OCI-LY7 (cell line): Measurements from ENCODE around the gene HNRNPR. TPM values are rescaled to one million over a fixed set of nuclear protein-coding genes. Genes with fewer than 3 reads are reported as not detected.

Experiments used
- BruUV-seq: library from RNA; stranded (reverse); fragments of 400-500 nt; replicated peaks from 2 replicates; lab custom pipeline; 2021; lab: Mats Ljungman, UMichigan
- CTCF ChIA-PET: fragments of 300-600 bp; sonication (Branson Sonifier 250); formaldehyde crosslinking; loops from one replicate; lab custom pipeline; 2022; ENCODE audit warnings: antibody characterized with exemption; ENCODE audit not compliant: unreplicated experiment; lab: Charles Lee
- POLR2A ChIA-PET: fragments of 300-600 bp; sonication (Branson Sonifier 250); formaldehyde crosslinking; loops from one replicate; lab custom pipeline; 2022; ENCODE audit warnings: antibody characterized with exemption; lab: Charles Lee
- DNase-seq: peaks from one replicate; pipeline ENCODE4 v3.0.0-alpha.2; 2015; ENCODE audit warnings: low spot score
- H2AFZ ChIP-seq: fragments of 200-600 bp; sonication (generic), shearing (Covaris generic); 2 replicates; pipeline ENCODE4 v1.6.1; 2014; ENCODE audit warnings: mild to moderate bottlenecking, antibody characterized with exemption, low read length, moderate library complexity
- H3K27ac ChIP-seq: fragments of 200-600 bp; sonication (generic); 2 replicates; pipeline ENCODE4 v1.5.1; 2014; ENCODE audit warnings: mixed run types, low read depth, mild to moderate bottlenecking, moderate library complexity, low read length, inconsistent platforms; ENCODE audit not compliant: poor library complexity, severe bottlenecking
- H3K36me3 ChIP-seq: fragments of 200-600 bp; sonication (generic); 2 replicates; pipeline ENCODE4 v1.6.1; 2014; ENCODE audit warnings: mild to moderate bottlenecking, antibody characterized with exemption, low read length, moderate library complexity, mixed read lengths; ENCODE audit not compliant: insufficient read depth
- H3K4me1 ChIP-seq: fragments of 200-600 bp; sonication (generic); 2 replicates; pipeline ENCODE4 v1.5.1; 2014; ENCODE audit warnings: mild to moderate bottlenecking, low read length; ENCODE audit not compliant: insufficient read depth, poor library complexity, severe bottlenecking
- H3K4me2 ChIP-seq: fragments of 200-600 bp; sonication (generic); 2 replicates; pipeline ENCODE4 v1.6.1; 2014; ENCODE audit warnings: mild to moderate bottlenecking, low read length
- H3K4me3 ChIP-seq: fragments of 200-600 bp; sonication (generic); 2 replicates; pipeline ENCODE4 v1.5.1; 2014; ENCODE audit warnings: mild to moderate bottlenecking, low read depth, low read length; ENCODE audit not compliant: poor library complexity, severe bottlenecking
- H3K79me2 ChIP-seq: fragments of 200-600 bp; sonication (generic); 2 replicates; pipeline ENCODE4 v1.6.1; 2016; ENCODE audit warnings: low read depth, mild to moderate bottlenecking, low read length, moderate library complexity, mixed read lengths; ENCODE audit not compliant: insufficient read depth
- H3K9me2 ChIP-seq: fragments of 200-600 bp; sonication (generic); 2 replicates; pipeline ENCODE4 v1.6.1; 2016; ENCODE audit warnings: mild to moderate bottlenecking, low read length, mixed read lengths; ENCODE audit not compliant: insufficient read depth
- H3K9me3 ChIP-seq: fragments of 200-600 bp; sonication (generic); 2 replicates; pipeline ENCODE4 v1.6.1; 2014; ENCODE audit warnings: mild to moderate bottlenecking, mixed run types, low read length, mixed read lengths
- H4K20me1 ChIP-seq: fragments of 200-600 bp; sonication (generic); 2 replicates; pipeline ENCODE4 v1.6.1; 2014; ENCODE audit warnings: mild to moderate bottlenecking, antibody characterized with exemption, low read length, moderate library complexity, mixed read lengths; ENCODE audit not compliant: insufficient read depth
- CTCF ChIP-seq: fragments of 200-600 bp; sonication (generic); conservative IDR thresholded peaks from 2 replicates; pipeline ENCODE4 v1.5.1; 2014; ENCODE audit warnings: mild to moderate bottlenecking, antibody characterized with exemption, low read length, moderate library complexity, mixed read lengths
- EZH2phosphoT487 ChIP-seq: fragments of 200-600 bp; sonication (generic); IDR thresholded peaks from 2 replicates; pipeline ENCODE4 v1.6.1; 2018; ENCODE audit warnings: low read depth, borderline replicate concordance, mild to moderate bottlenecking, mixed run types, antibody characterized with exemption, low read length, moderate library complexity, mixed read lengths
- intact Hi-C: fragments of 100-400 bp; cut with micrococcal nuclease; formaldehyde crosslinking; loops from one replicate; pipeline ENCODE4 v1.10.0; 2022; ENCODE audit not compliant: unreplicated experiment
- total RNA-seq, 2 experiments: library from RNA; depleted of rRNA in 1 of 2; stranded (reverse); fragments of >200 nt in 1 of 2; shearing (Covaris generic) in 1 of 2; gene quantifications; 2 replicates each; pipeline ENCODE4 v1.2.3, GENCODE V29; 2014 to 2022

HNRNPR gene
- total RNA-seq, 2 experiments from 2014 or later = 193 to 282 TPM

- CTCF ChIA-PET = interaction anchor here (0.7 kb wide), 1 partner anchor 25 kb away, joined by 3 read pairs; the partner anchor contains the start of gene HNRNPR
- peak; percentile 29 for DNase-seq
- Histone ChIP-seq H3K27ac (peak within 1 kb of the TSS; percentile 76), H4K20me1 (no peaks in the 10 kb centered on the region), H3K4me3 (peak within 1 kb of the TSS; percentile 77), H3K4me2 (peak within 1 kb of the TSS; percentile 84), H3K9me2 (no peaks in the 10 kb centered on the region), H3K79me2 (peaks cover 13% of the 10 kb centered on the region; the same call in 1 of the 2 replicates), H2AFZ (peak within 1 kb of the TSS; percentile 98), H3K9me3 (no peaks in the 10 kb centered on the region), H3K4me1 (peaks cover 28% of the 10 kb centered on the region), H3K36me3 (peaks cover 3% of the 10 kb centered on the region; the same call in 1 of the 2 replicates)
- intact Hi-C loops = loop anchor here (2.0 to 10.0 kb wide), 3 partner anchors 35 to 535 kb away; no protein-coding TSS in a partner anchor
- no peak for TF ChIP-seq EZH2phosphoT487
- no peak for TF ChIP-seq CTCF
- no TSS peak for BruUV-seq
- POLR2A ChIA-PET = interaction anchor here (0.5 to 2.7 kb wide), 4 partner anchors 19 to 162 kb away, joined by 3 to 13 read pairs (median 4); partner anchors contain the start of genes E2F2 and HNRNPR
These were observed 25.4 kb upstream of the HNRNPR start, which contains the start of gene ZNF436 for GRCh38 chr1:23369335-23370013. TSS of gene ZNF436 (minus strand) at chr1:23369836. CDS start at chr1:23368005, 1,831 bp downstream.

- intact Hi-C loops = loop anchor here (1.0 to 10.0 kb wide), 4 partner anchors 24 to 536 kb away; partner anchors contain the start of gene HNRNPR
- CTCF ChIA-PET = interaction anchor here (0.6 to 1.5 kb wide), 3 partner anchors 20 to 177 kb away, joined by 3 to 6 read pairs (median 4); no protein-coding TSS in a partner anchor
- peaks cover 4% of the 10 kb centered on the region; the same call in 1 of the 2 replicates for H3K36me3 ChIP-seq
- DNase-seq = peak; percentile 95
- no TSS peak for BruUV-seq
- H3K79me2 ChIP-seq = peaks cover 13% of the 10 kb centered on the region; the same call in 1 of the 2 replicates
- H3K9me2 ChIP-seq = no peaks in the 10 kb centered on the region
- peaks cover 28% of the 10 kb centered on the region for H3K4me1 ChIP-seq
- no peaks in the 10 kb centered on the region for H4K20me1 ChIP-seq
- TF ChIP-seq CTCF = peak; percentile 68
- no peak for TF ChIP-seq EZH2phosphoT487
- peak overlapping the region; percentile 84 for H3K4me2 ChIP-seq
- POLR2A ChIA-PET = interaction anchor here (0.5 to 2.7 kb wide), 8 partner anchors 8 to 163 kb away, joined by 3 to 13 read pairs (median 4); partner anchors contain the start of genes E2F2 and HNRNPR
- peak overlapping the region; percentile 98 for H2AFZ ChIP-seq
- H3K4me3 ChIP-seq = peak overlapping the region; percentile 77
- no peaks in the 10 kb centered on the region for H3K9me3 ChIP-seq
- peak overlapping the region; percentile 76 for H3K27ac ChIP-seq
These were observed 24.7 kb upstream of the HNRNPR start for GRCh38 chr1:23368562-23369334.
